GM13976 (cell line): ENCODE results near the gene DYNC1I1.
A peak's percentile ranks its signal among the peaks of the same experiment; 100 is the strongest.

ENCODE experiments used
- DNase-seq: peaks from one replicate; pipeline ENCODE4 v3.0.0; 2012; ENCODE audit warnings: low spot score
- CTCF ChIP-seq: IDR thresholded peaks from 2 replicates; pipeline ENCODE4 v1.5.1; 2012; ENCODE audit warnings: borderline replicate concordance, mild to moderate bottlenecking; ENCODE audit not compliant: insufficient read depth; ENCODE audit errors: extremely low read depth, missing control alignments, control extremely low read depth
- in situ Hi-C: fragments of 300-500 bp; cut with MboI; formaldehyde crosslinking; loops from one replicate; pipeline ENCODE4 v1.12.0; 2022; ENCODE audit warnings: low sequenced_read_pairs, mixed read lengths, inconsistent platforms; ENCODE audit not compliant: unreplicated experiment

The DYNC1I1 gene

GRCh38 chr7:95772298-95772770, at the start of gene DYNC1I1:
Gene DYNC1I1 (plus strand): TSS chr7:95772554. CDS start chr7:95804730, 32,176 bp downstream.
- in situ Hi-C loops = no loop called here
- no peak for TF ChIP-seq CTCF
- peak; percentile 84 for DNase-seq

GRCh38 chr7:95723583-95724180, 48.7 kb upstream of the DYNC1I1 start:
- in situ Hi-C loops = loop anchor here (10.0 kb wide), 1 partner anchor 151 kb away; no protein-coding TSS in a partner anchor
- peak; percentile 28 for DNase-seq
- TF ChIP-seq CTCF = peak; percentile 22

DNA sequence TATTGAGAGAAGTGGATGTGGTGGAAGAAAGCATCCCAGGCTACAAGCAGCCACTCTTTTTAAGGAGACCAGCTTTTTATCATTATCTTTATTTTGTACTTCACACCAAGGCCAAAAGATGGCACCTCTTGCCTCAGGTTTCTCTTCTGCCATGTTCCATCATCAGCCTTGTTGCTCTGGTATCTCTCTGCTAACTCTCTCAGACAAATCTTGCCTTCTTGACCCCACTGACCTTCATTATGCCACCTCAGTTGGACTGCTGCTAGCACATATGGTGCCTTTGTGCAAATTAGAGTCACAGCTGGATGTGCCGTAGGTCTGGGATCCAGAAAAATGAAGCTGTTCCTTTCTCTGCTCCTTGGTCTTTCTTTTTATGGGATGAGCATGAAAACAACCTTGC, 47.1 kb upstream of the DYNC1I1 start:
- in situ Hi-C loops = loop anchor here (10.0 kb wide), 1 partner anchor 150 kb away; no protein-coding TSS in a partner anchor
- DNase-seq = no peak
- TF ChIP-seq CTCF = no peak

- no peak for TF ChIP-seq CTCF
- in situ Hi-C loops = no loop called here
- DNase-seq = no peak
Measured at GRCh38 chr7:95730493-95731280, 41.7 kb upstream of the DYNC1I1 start.

GRCh38 chr7:95736635-95737034, 35.7 kb upstream of the DYNC1I1 start:
- in situ Hi-C loops = no loop called here
- DNase-seq = no peak
- TF ChIP-seq CTCF = no peak

DNA sequence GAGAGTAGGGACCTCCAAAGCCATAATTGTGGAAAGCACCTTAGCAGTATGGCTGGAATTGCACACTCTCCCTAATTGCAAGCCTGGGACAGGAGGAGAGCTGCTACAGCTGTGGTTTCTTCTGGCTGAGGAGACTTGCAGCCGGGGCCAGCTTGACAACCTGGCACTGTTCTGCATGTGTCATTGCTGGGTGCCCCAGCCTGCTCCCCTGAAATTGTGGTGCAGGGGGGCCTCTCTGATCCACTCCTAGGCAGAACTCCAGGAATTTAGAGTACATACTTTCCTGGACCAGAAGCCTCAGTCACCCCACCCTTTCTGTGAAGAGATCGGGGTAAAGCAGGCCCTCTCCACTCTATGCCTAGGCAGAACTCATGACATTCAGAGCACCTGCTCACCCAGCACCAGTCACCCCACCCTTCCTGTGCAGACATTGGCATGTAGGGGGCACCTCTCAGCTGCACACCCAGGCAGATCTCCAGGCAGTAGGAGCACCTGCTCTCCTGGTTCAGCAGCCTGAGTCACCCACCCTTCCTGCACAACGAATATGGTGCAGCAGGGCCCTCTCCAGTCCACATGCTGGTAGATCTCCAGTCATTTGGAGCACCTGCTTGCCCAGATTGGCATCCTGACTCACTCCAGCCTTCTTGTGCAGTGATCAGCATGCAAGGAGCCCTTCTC, 34.4 kb upstream of the DYNC1I1 start:
- TF ChIP-seq CTCF = no peak
- in situ Hi-C loops = no loop called here
- no peak for DNase-seq
